A549 (cell line): ENCODE results near the gene CDKN2A. TPM values are rescaled to one million over a fixed set of nuclear protein-coding genes. Genes with fewer than 3 reads are reported as not detected.

Experiments used
- ATAC-seq, 2 experiments: fragments of 200-7000 bp in 1 of 2; fragments of >200 bp in 1 of 2; cut with Nextera tagmentation in 1 of 2; cut with Tn5 transposase in 1 of 2; 3 replicates each; pipeline versions ENCODE4 v1.8.0 to v1.9.1; 2018 to 2020; ENCODE audit warnings: mild to moderate bottlenecking in 1 of 2, moderate library complexity in 1 of 2
- CTCF ChIA-PET: fragments of 300-600 bp; sonication (Branson Sonifier 250); formaldehyde crosslinking; extraction: SDS; loops from one replicate; lab custom pipeline; 2021; ENCODE audit warnings: antibody characterized with exemption, inconsistent platforms; lab: Yijun Ruan, JAX
- POLR2A ChIA-PET: fragments of 350-600 bp; formaldehyde crosslinking; extraction: SDS; loops from one replicate; lab custom pipeline; 2021; ENCODE audit warnings: antibody characterized with exemption, inconsistent platforms; lab: Yijun Ruan, JAX
- DNase-seq, 2 experiments: peaks; one replicate each; pipeline versions ENCODE4 v3.0.0 to v3.0.0-alpha.2; 2011 to 2016; ENCODE audit warnings: low read depth in 1 of 2, low spot score in 1 of 2
- FAIRE-seq: peaks from 2 replicates; lab custom pipeline; 2011; peaks lifted over from hg19 to GRCh38; lab: Jason Lieb, UNC
- H3K27ac ChIP-seq, 2 experiments: fragments of >200 bp; sonication (Bioruptor Twin); formaldehyde crosslinking; 3 replicates each; pipeline ENCODE4 v1.5.1; 2016 to 2017
- H3K4me1 ChIP-seq: fragments of >200 bp; sonication (Bioruptor Twin); formaldehyde crosslinking; 3 replicates; pipeline ENCODE4 v1.6.1; 2016
- H3K4me2 ChIP-seq: fragments of >200 bp; sonication (Bioruptor Twin); formaldehyde crosslinking; 3 replicates; pipeline ENCODE4 v1.6.1; 2016
- H3K4me3 ChIP-seq: fragments of >200 bp; sonication (Bioruptor Twin); formaldehyde crosslinking; 3 replicates; pipeline ENCODE4 v1.5.1; 2016
- H3K9me3 ChIP-seq: fragments of >200 bp; sonication (Bioruptor Twin); formaldehyde crosslinking; 3 replicates; pipeline ENCODE4 v1.6.1; 2016
- CBX2 ChIP-seq: fragments of 200-600 bp; sonication (generic); IDR thresholded peaks from 2 replicates; pipeline ENCODE4 v1.6.1; 2016; ENCODE audit warnings: low read depth, mild to moderate bottlenecking, borderline replicate concordance
- CHD4 ChIP-seq: fragments of 200-600 bp; sonication (generic); IDR thresholded peaks from 2 replicates; pipeline ENCODE4 v1.6.1; 2016; ENCODE audit warnings: antibody characterized with exemption, mild to moderate bottlenecking, borderline replicate concordance
- EHF ChIP-seq: fragments of 250-450 bp; sonication (Bioruptor Pico); IDR thresholded peaks from 2 replicates; pipeline ENCODE4 v1.5.0; 2020; ENCODE audit warnings: mild to moderate bottlenecking
- EHMT2 ChIP-seq: fragments of 200-600 bp; sonication (generic); IDR thresholded peaks from 2 replicates; pipeline ENCODE4 v1.6.1; 2016; ENCODE audit warnings: antibody characterized with exemption, low read depth, mild to moderate bottlenecking, moderate library complexity
- EP300 ChIP-seq, 2 experiments: fragments of >200 bp; sonication (Bioruptor Twin); formaldehyde crosslinking; IDR thresholded peaks; 2 replicates in 1 of 2; 3 replicates in 1 of 2; pipeline ENCODE4 v1.6.1; 2016 to 2017
- ESRRA ChIP-seq: fragments of 150-350 bp; IDR thresholded peaks from 2 replicates; pipeline ENCODE4 v1.6.1; 2014; ENCODE audit warnings: mild to moderate bottlenecking, low read length, borderline replicate concordance
- FOSB ChIP-seq: fragments of 250-450 bp; sonication (Bioruptor Pico); IDR thresholded peaks from 2 replicates; pipeline ENCODE4 v1.5.0; 2020; ENCODE audit warnings: mild to moderate bottlenecking, moderate library complexity
- FOSL2 ChIP-seq, 2 experiments: fragments of 450-650 bp in 1 of 2; fragments of >200 bp in 1 of 2; sonication (Bioruptor Twin) in 1 of 2; formaldehyde crosslinking; IDR thresholded peaks; 2 replicates each; pipeline versions ENCODE4 v1.5.0 to v1.6.1; 2016 to 2020; ENCODE audit warnings: mild to moderate bottlenecking in 1 of 2, moderate library complexity in 1 of 2
- FOXS1 ChIP-seq: fragments of 250-450 bp; sonication (Bioruptor Pico); IDR thresholded peaks from 2 replicates; pipeline ENCODE4 v1.5.0; 2020; ENCODE audit warnings: mild to moderate bottlenecking, moderate library complexity
- GATA3 ChIP-seq: IDR thresholded peaks from 2 replicates; pipeline ENCODE4 v1.6.1; 2012; ENCODE audit warnings: borderline replicate concordance
- HEYL ChIP-seq: fragments of 250-450 bp; sonication (Bioruptor Pico); IDR thresholded peaks from 2 replicates; pipeline ENCODE4 v1.8.0; 2021; ENCODE audit warnings: mild to moderate bottlenecking, moderate library complexity
- HMGXB4 ChIP-seq: fragments of 250-450 bp; sonication (Bioruptor Pico); IDR thresholded peaks from 2 replicates; pipeline ENCODE4 v1.5.0; 2021; ENCODE audit warnings: mild to moderate bottlenecking, moderate library complexity, borderline replicate concordance
- HOXA7 ChIP-seq: fragments of 250-450 bp; sonication (Bioruptor Pico); IDR thresholded peaks from 2 replicates; pipeline ENCODE4 v1.5.0; 2020; ENCODE audit warnings: mild to moderate bottlenecking, moderate library complexity
- KDM1A ChIP-seq: fragments of 200-600 bp; sonication (generic); IDR thresholded peaks from 2 replicates; pipeline ENCODE4 v1.6.1; 2016; ENCODE audit warnings: low read depth, mild to moderate bottlenecking
- MAFK ChIP-seq: fragments of 450-650 bp; IDR thresholded peaks from 2 replicates; pipeline ENCODE4 v1.6.1; 2014; ENCODE audit not compliant: partially characterized antibody
- MAZ ChIP-seq: fragments of 150-350 bp; IDR thresholded peaks from 2 replicates; pipeline ENCODE4 v1.6.1; 2014; ENCODE audit warnings: antibody characterized with exemption, low read depth, low read length, borderline replicate concordance
- MYC ChIP-seq: IDR thresholded peaks from 2 replicates; pipeline ENCODE4 v1.6.1; 2012; ENCODE audit warnings: mild to moderate bottlenecking, inconsistent platforms, low read length, improper control_type of control experiment, borderline replicate concordance
- NFE2L2 ChIP-seq: fragments of 150-350 bp; conservative IDR thresholded peaks from 2 replicates; pipeline ENCODE4 v1.6.1; 2014; ENCODE audit warnings: low read length
- RAD21 ChIP-seq, 2 experiments: fragments of >200 bp in 1 of 2; sonication (Bioruptor Twin) in 1 of 2; formaldehyde crosslinking in 1 of 2; IDR thresholded peaks in 1 of 2; conservative IDR thresholded peaks in 1 of 2; 2 replicates in 1 of 2; 3 replicates in 1 of 2; pipeline ENCODE4 v1.6.1; 2012 to 2018; ENCODE audit warnings: inconsistent platforms in 1 of 2
- RARB ChIP-seq: fragments of 250-450 bp; sonication (Bioruptor Pico); IDR thresholded peaks from 2 replicates; pipeline ENCODE4 v1.8.0; 2021; ENCODE audit warnings: mild to moderate bottlenecking, moderate library complexity
- RCOR1 ChIP-seq: fragments of 150-350 bp; IDR thresholded peaks from 2 replicates; pipeline ENCODE4 v1.6.1; 2014; ENCODE audit warnings: antibody characterized with exemption, low read length, low read depth
- RNF2 ChIP-seq: fragments of 200-600 bp; sonication (generic); IDR thresholded peaks from 2 replicates; pipeline ENCODE4 v1.6.1; 2016; ENCODE audit warnings: low read depth, mild to moderate bottlenecking, antibody characterized with exemption, moderate library complexity, borderline replicate concordance
- TP53 ChIP-seq: fragments of 250-450 bp; sonication (Bioruptor Pico); IDR thresholded peaks from 2 replicates; pipeline ENCODE4 v1.5.0; 2021; ENCODE audit warnings: mild to moderate bottlenecking, moderate library complexity
- USF2 ChIP-seq: fragments of 450-650 bp; IDR thresholded peaks from 2 replicates; pipeline ENCODE4 v1.6.1; 2014; ENCODE audit warnings: antibody characterized with exemption
- ZSCAN20 ChIP-seq: fragments of 250-450 bp; sonication (Bioruptor Pico); IDR thresholded peaks from 2 replicates; pipeline ENCODE4 v1.8.0; 2022; ENCODE audit warnings: mild to moderate bottlenecking, moderate library complexity
- WGBS: methylation state at CpG from one replicate; pipeline ENCODE4 v1.1.6; 2017; ENCODE audit errors: missing lambda C conversion rate; 5-methylcytosine and 5-hydroxymethylcytosine counted together
- polyA plus RNA-seq, 4 experiments: library from polyadenylated mRNA; depleted of rRNA in 3 of 4; stranded (reverse); fragments of >200 nt; fragmentation: RNase III in 1 of 4; extraction: RNeasy Plus Mini Kit Qiagen cat#74134 plus additional on column Dnase treatment in 1 of 4; gene quantifications; 2 replicates in 3 of 4; 3 replicates in 1 of 4; pipeline ENCODE4 v1.2.3, GENCODE V29; 2011 to 2017
- TF ChIP-seq, protein P1 (sequence below): IDR thresholded peaks from 2 replicates; pipeline ENCODE4 v1.6.1; 2012
- TF ChIP-seq, protein P2 (sequence below): fragments of 250-450 bp; sonication (Bioruptor Pico); IDR thresholded peaks from 2 replicates; pipeline ENCODE4 v1.5.0; 2020; ENCODE audit warnings: low read depth, mild to moderate bottlenecking, moderate library complexity
- TF ChIP-seq, protein P3 (sequence below): fragments of >200 bp; sonication (Bioruptor Twin); formaldehyde crosslinking; IDR thresholded peaks from 2 replicates; pipeline ENCODE4 v1.6.1; 2016
- TF ChIP-seq, protein P4 (sequence below): fragments of 150-350 bp; IDR thresholded peaks from 2 replicates; pipeline ENCODE4 v1.6.1; 2014; ENCODE audit warnings: low read depth, mild to moderate bottlenecking, low read length

CDKN2A gene
- polyA plus RNA-seq, 2 of the 4 experiments (the other 2 are of a cell fraction), result not detected

DNA sequence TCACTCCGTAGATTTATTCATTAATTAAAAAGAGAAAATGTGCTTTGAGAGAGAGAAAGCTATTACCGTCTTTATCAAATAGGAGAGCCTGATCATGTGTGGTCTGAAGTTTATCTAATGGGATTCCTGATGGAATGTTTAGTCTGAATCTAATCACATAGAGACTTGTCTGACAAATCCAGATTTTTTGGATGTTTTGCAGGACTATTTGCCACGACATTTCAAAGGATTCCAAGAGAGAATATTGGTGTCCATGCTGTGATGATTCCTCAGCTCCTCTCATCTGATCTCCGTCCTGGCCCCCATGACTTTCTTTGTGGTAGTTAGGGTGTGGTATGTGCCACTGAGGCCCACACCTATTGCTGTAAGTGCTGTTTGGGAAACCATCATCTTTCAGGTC, 35.0 kb upstream of the CDKN2A start:
- FAIRE-seq (no peak), ATAC-seq (no peak), DNase-seq (no peak)
- no CpG with 5 or more reads among the region's 4 CpGs for WGBS
- no peaks in the 10 kb centered on the region for H3K4me1 ChIP-seq
- TF ChIP-seq, protein P1, sequence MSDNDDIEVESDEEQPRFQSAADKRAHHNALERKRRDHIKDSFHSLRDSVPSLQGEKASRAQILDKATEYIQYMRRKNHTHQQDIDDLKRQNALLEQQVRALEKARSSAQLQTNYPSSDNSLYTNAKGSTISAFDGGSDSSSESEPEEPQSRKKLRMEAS, result no peak
- TF ChIP-seq MAFK (no peak), ZSCAN20 (CRISPR knock-in tag) (no peak), TP53 (CRISPR knock-in tag) (no peak), HOXA7 (CRISPR knock-in tag) (no peak), CBX2 (no peak), RCOR1 (no peak), FOSB (CRISPR knock-in tag) (no peak), USF2 (no peak), GATA3 (no peak), EHF (CRISPR knock-in tag) (no peak), HEYL (no peak), EP300 (IDR thresholded peaks at IDR 0.05) (no peak), FOXS1 (CRISPR knock-in tag) (no peak), MAZ (no peak)
- TF ChIP-seq, protein P2, sequence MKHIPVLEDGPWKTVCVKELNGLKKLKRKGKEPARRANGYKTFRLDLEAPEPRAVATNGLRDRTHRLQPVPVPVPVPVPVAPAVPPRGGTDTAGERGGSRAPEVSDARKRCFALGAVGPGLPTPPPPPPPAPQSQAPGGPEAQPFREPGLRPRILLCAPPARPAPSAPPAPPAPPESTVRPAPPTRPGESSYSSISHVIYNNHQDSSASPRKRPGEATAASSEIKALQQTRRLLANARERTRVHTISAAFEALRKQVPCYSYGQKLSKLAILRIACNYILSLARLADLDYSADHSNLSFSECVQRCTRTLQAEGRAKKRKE (CRISPR knock-in tag), result no peak
- TF ChIP-seq, protein P3, sequence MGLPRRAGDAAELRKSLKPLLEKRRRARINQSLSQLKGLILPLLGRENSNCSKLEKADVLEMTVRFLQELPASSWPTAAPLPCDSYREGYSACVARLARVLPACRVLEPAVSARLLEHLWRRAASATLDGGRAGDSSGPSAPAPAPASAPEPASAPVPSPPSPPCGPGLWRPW, result no peak
- TF ChIP-seq, protein P4, sequence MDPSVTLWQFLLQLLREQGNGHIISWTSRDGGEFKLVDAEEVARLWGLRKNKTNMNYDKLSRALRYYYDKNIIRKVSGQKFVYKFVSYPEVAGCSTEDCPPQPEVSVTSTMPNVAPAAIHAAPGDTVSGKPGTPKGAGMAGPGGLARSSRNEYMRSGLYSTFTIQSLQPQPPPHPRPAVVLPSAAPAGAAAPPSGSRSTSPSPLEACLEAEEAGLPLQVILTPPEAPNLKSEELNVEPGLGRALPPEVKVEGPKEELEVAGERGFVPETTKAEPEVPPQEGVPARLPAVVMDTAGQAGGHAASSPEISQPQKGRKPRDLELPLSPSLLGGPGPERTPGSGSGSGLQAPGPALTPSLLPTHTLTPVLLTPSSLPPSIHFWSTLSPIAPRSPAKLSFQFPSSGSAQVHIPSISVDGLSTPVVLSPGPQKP, result no peak
- ChIA-PET CTCF (no interaction called here), POLR2A (no interaction called here)
- no peak overlapping the region for H3K4me3 ChIP-seq
- H3K27ac ChIP-seq, result no peak overlapping the region
- H3K9me3 ChIP-seq, result no peaks in the 10 kb centered on the region
- no peak overlapping the region for H3K4me2 ChIP-seq

- DNase-seq, result no peak
- no peak overlapping the region for H3K4me3 ChIP-seq
- no peak overlapping the region for H3K27ac ChIP-seq
- POLR2A ChIA-PET, result no interaction called here
- no peak for TF ChIP-seq RNF2
- no peak for TF ChIP-seq HMGXB4 (CRISPR knock-in tag)
- TF ChIP-seq, all 56 proteins: peak for 0
- FAIRE-seq (no peak), ATAC-seq (no peak)
- H3K4me1 ChIP-seq, result no peaks in the 10 kb centered on the region
- no peak overlapping the region for H3K4me2 ChIP-seq
- no peaks in the 10 kb centered on the region for H3K9me3 ChIP-seq
- CTCF ChIA-PET, result no interaction called here
These were observed 34.2 kb upstream of the CDKN2A start for GRCh38 chr9:22028394-22028793.

GRCh38 chr9:22026696-22027095, 32.5 kb upstream of the CDKN2A start:
- H3K4me1 ChIP-seq, result no peaks in the 10 kb centered on the region
- no peak overlapping the region for H3K4me3 ChIP-seq
- no peaks in the 10 kb centered on the region for H3K9me3 ChIP-seq
- WGBS, result no CpG with 5 or more reads among the region's 6 CpGs
- no peak overlapping the region for H3K4me2 ChIP-seq
- DNase-seq, result no peak
- POLR2A ChIA-PET, result no interaction called here
- ATAC-seq, result no peak
- H3K27ac ChIP-seq, result no peak overlapping the region
- CTCF ChIA-PET, result no interaction called here
- no peak for FAIRE-seq
- no peak for TF ChIP-seq NFE2L2
- TF ChIP-seq MYC, result no peak
- no peak for TF ChIP-seq MAFK
- TF ChIP-seq FOSL2 (IDR thresholded peaks at IDR 0.05), result no peak
- TF ChIP-seq FOSL2 (CRISPR knock-in tag; IDR thresholded peaks at IDR 0.05), result no peak
- no peak for TF ChIP-seq EHMT2
- TF ChIP-seq TP53 (CRISPR knock-in tag), result no peak
- TF ChIP-seq RARB (CRISPR knock-in tag), result no peak
- no peak for TF ChIP-seq CHD4
- TF ChIP-seq FOSB (CRISPR knock-in tag), result no peak
- no peak for TF ChIP-seq CBX2
- TF ChIP-seq, protein P4, result no peak
- TF ChIP-seq ESRRA, result no peak
- TF ChIP-seq MAZ, result no peak
- no peak for TF ChIP-seq RAD21 (conservative IDR thresholded peaks at IDR 0.05 in 1 of 2, IDR thresholded peaks at IDR 0.05 in 1 of 2)
- no peak for TF ChIP-seq KDM1A
- no peak for TF ChIP-seq HOXA7 (CRISPR knock-in tag)
